ENCODE measurements around the gene ADD2. TPM values are rescaled to one million over a fixed set of nuclear protein-coding genes. Genes with fewer than 3 reads are reported as not detected.

ADD2 gene
- polyA plus RNA-seq, 6 donors from 2014 or later: 1.9 to 12.5 (median 4.9) TPM

- peaks cover 0 to 6% (median 3%) of the 10 kb centered on the region in 3 donors for H3K4me1 Mint-ChIP-seq
- no peak for DNase-seq
- no peak for ATAC-seq (ENCODE audit: low read depth in 2 of 2)
- H3K9me3 Mint-ChIP-seq: peaks cover 3 to 20% (median 15%) of the 10 kb centered on the region in 7 donors
- H3K27ac Mint-ChIP-seq: no peak overlapping the region
- H3K4me3 Mint-ChIP-seq: no peak overlapping the region
- peaks cover 10 to 13% of the 10 kb centered on the region in 2 donors for H3K36me3 Mint-ChIP-seq
- peaks cover 63 to 80% (median 68%) of the 10 kb centered on the region in 3 donors for H3K27me3 Mint-ChIP-seq
Observed at GRCh38 chr2:70776266-70776665, 8.3 kb upstream of the ADD2 start.

- Mint-ChIP-seq H3K27ac (no peak overlapping the region), H3K36me3 (peaks cover 10 to 13% of the 10 kb centered on the region in 2 donors), H3K4me3 (no peak overlapping the region), H3K9me3 (peaks cover 3 to 20% (median 15%) of the 10 kb centered on the region in 7 donors), H3K27me3 (peaks cover 63 to 77% (median 64%) of the 10 kb centered on the region in 3 donors), H3K4me1 (peaks cover 0 to 6% (median 3%) of the 10 kb centered on the region in 3 donors)
- no peak for DNase-seq
- no peak for ATAC-seq (ENCODE audit: low read depth in 2 of 2)
Observed at GRCh38 chr2:70775141-70775540, 7.1 kb upstream of the ADD2 start.

GRCh38 chr2:70772486-70773155 lies 4.6 kb upstream of the ADD2 start:
- Mint-ChIP-seq H3K9me3 (peaks cover 3 to 20% (median 15%) of the 10 kb centered on the region in 7 donors), H3K27me3 (peaks cover 48 to 80% (median 67%) of the 10 kb centered on the region in 3 donors), H3K27ac (no peak overlapping the region), H3K4me3 (no peak overlapping the region), H3K36me3 (peaks cover 10 to 13% of the 10 kb centered on the region in 2 donors), H3K4me1 (peaks cover 8 to 14% (median 8%) of the 10 kb centered on the region in 3 donors)
- ATAC-seq (ENCODE audit: low read depth in 2 of 2) (no peak), DNase-seq (no peak)

- no peak for DNase-seq
- Mint-ChIP-seq H3K36me3 (peaks cover 10 to 13% of the 10 kb centered on the region in 2 donors), H3K4me1 (peaks cover 12 to 18% (median 15%) of the 10 kb centered on the region in 3 donors), H3K27ac (no peak overlapping the region), H3K9me3 (peaks cover 3 to 20% (median 15%) of the 10 kb centered on the region in 7 donors), H3K27me3 (peaks cover 42 to 76% (median 67%) of the 10 kb centered on the region in 3 donors), H3K4me3 (no peak overlapping the region)
- no peak for ATAC-seq (ENCODE audit: low read depth in 2 of 2)
Observed at GRCh38 chr2:70771446-70771845, 3.4 kb upstream of the ADD2 start.

GRCh38 chr2:70769450-70769849 lies 1.4 kb upstream of the ADD2 start:
- peaks cover 10 to 12% of the 10 kb centered on the region in 2 donors for H3K36me3 Mint-ChIP-seq

GRCh38 chr2:70768590-70769085 lies 638 bp upstream of the ADD2 start:
- Mint-ChIP-seq H3K27me3 (peaks cover 20 to 53% (median 41%) of the 10 kb centered on the region in 3 donors), H3K36me3 (peaks cover 4 to 8% of the 10 kb centered on the region in 2 donors), H3K9me3 (peaks cover under 1 to 9% (median 8%) of the 10 kb centered on the region in 7 donors), H3K4me3 (peak overlapping the region; percentile 76 to 91 (median 82)), H3K27ac (peak overlapping the region in 5 of 6 donors; percentile 10 to 84 (median 67)), H3K4me1 (peaks cover 12 to 32% (median 22%) of the 10 kb centered on the region in 3 donors)
- no peak for DNase-seq
- ATAC-seq (ENCODE audit: low read depth in 2 of 2): no peak

More at GRCh38 chr2:70769450-70769849, 1.4 kb upstream of the ADD2 start:
- Mint-ChIP-seq H3K27me3 (peaks cover 27 to 58% (median 49%) of the 10 kb centered on the region in 3 donors), H3K4me3 (peak overlapping the region in 7 of 8 donors; percentile 5 to 91 (median 81)), H3K27ac (peak overlapping the region in 4 of 6 donors; percentile 10 to 84 (median 68)), H3K4me1 (peaks cover 14 to 33% (median 17%) of the 10 kb centered on the region in 3 donors), H3K9me3 (peaks cover 3 to 18% (median 12%) of the 10 kb centered on the region in 7 donors)
- DNase-seq: no peak
- no peak for ATAC-seq (ENCODE audit: low read depth in 2 of 2)

- Mint-ChIP-seq H3K27me3 (peaks cover 13 to 39% (median 29%) of the 10 kb centered on the region in 3 donors), H3K9me3 (no peaks in the 10 kb centered on the region), H3K4me3 (peak overlapping the region; percentile 76 to 96 (median 93)), H3K4me1 (peaks cover 11 to 28% (median 22%) of the 10 kb centered on the region in 3 donors), H3K27ac (peak overlapping the region; percentile 44 to 97 (median 86)), H3K36me3 (no peaks in the 10 kb centered on the region)
- peak; percentile 42 for DNase-seq
- ATAC-seq (ENCODE audit: low read depth in 2 of 2): peak; percentile 40 to 52
Observed at GRCh38 chr2:70767079-70767698, 811 bp downstream of the ADD2 start.

GRCh38 chr2:70766357-70767078 lies 1.5 kb downstream of the ADD2 start:
- Mint-ChIP-seq H3K4me3 (peak overlapping the region; percentile 76 to 95 (median 88)), H3K36me3 (no peaks in the 10 kb centered on the region), H3K9me3 (no peaks in the 10 kb centered on the region), H3K27me3 (peaks cover 10 to 32% (median 29%) of the 10 kb centered on the region in 3 donors), H3K27ac (peak overlapping the region; percentile 44 to 97 (median 86)), H3K4me1 (peaks cover 11 to 28% (median 22%) of the 10 kb centered on the region in 3 donors)
- ATAC-seq (ENCODE audit: low read depth in 2 of 2) (no peak), DNase-seq (no peak)

- Mint-ChIP-seq H3K27me3 (peaks cover 0 to 27% (median 22%) of the 10 kb centered on the region in 3 donors), H3K4me3 (peak overlapping the region in 1 of 8 donors; percentile 20)
Observed at GRCh38 chr2:70765507-70765906, 2.5 kb downstream of the ADD2 start.

GRCh38 chr2:70759446-70759845 lies 8.6 kb downstream of the ADD2 start:
- Mint-ChIP-seq H3K36me3 (peaks cover 7 to 19% of the 10 kb centered on the region in 2 donors), H3K9me3 (peaks cover 0 to 2% (median 0%) of the 10 kb centered on the region in 7 donors), H3K27me3 (peaks cover 13 to 17% (median 14%) of the 10 kb centered on the region in 3 donors), H3K4me3 (no peak overlapping the region), H3K4me1 (peaks cover 5 to 8% (median 8%) of the 10 kb centered on the region in 3 donors), H3K27ac (peak overlapping the region in 1 of 6 donors; percentile 53)
- no peak for DNase-seq
- no peak for ATAC-seq (ENCODE audit: low read depth in 2 of 2)

More at GRCh38 chr2:70765507-70765906, 2.5 kb downstream of the ADD2 start:
- H3K9me3 Mint-ChIP-seq: no peaks in the 10 kb centered on the region
- H3K4me1 Mint-ChIP-seq: peaks cover 14 to 28% (median 22%) of the 10 kb centered on the region in 3 donors
- no peak for DNase-seq
- H3K36me3 Mint-ChIP-seq: no peaks in the 10 kb centered on the region
- no peak overlapping the region for H3K27ac Mint-ChIP-seq
- ATAC-seq (ENCODE audit: low read depth in 2 of 2): no peak

- Mint-ChIP-seq H3K9me3 (peaks cover 0 to 2% (median 0%) of the 10 kb centered on the region in 7 donors), H3K27me3 (peaks cover 10 to 17% (median 14%) of the 10 kb centered on the region in 3 donors), H3K36me3 (peaks cover 7 to 19% of the 10 kb centered on the region in 2 donors), H3K4me1 (peaks cover 0 to 8% (median 8%) of the 10 kb centered on the region in 3 donors), H3K27ac (no peak overlapping the region), H3K4me3 (no peak overlapping the region)
- DNase-seq (no peak), ATAC-seq (ENCODE audit: low read depth in 2 of 2) (no peak)
Observed at GRCh38 chr2:70757966-70758365, 10.0 kb downstream of the ADD2 start.

- H3K36me3 Mint-ChIP-seq: peaks cover 7 to 19% of the 10 kb centered on the region in 2 donors
- no peak overlapping the region for H3K27ac Mint-ChIP-seq
- H3K9me3 Mint-ChIP-seq: peaks cover 0 to 2% (median 0%) of the 10 kb centered on the region in 7 donors
- peaks cover 0 to 8% (median 8%) of the 10 kb centered on the region in 3 donors for H3K4me1 Mint-ChIP-seq
- peaks cover 10 to 17% (median 14%) of the 10 kb centered on the region in 3 donors for H3K27me3 Mint-ChIP-seq
- DNase-seq: no peak
- H3K4me3 Mint-ChIP-seq: peak overlapping the region in 1 of 8 donors; percentile 11
- ATAC-seq (ENCODE audit: low read depth in 2 of 2): no peak
Observed at GRCh38 chr2:70757360-70757759, 10.6 kb downstream of the ADD2 start.
